ENCODE measurements around the gene SCRT2. TPM values are rescaled to one million over a fixed set of nuclear protein-coding genes. Genes with fewer than 3 reads are reported as not detected.
"Not testable (repeated sequence)": the region's sequence is repeated elsewhere in the genome, so short reads cannot be mapped to it uniquely, and the experiment has no call there.

SCRT2 gene
- polyA plus RNA-seq, 12 donors: 0.03 to 0.18 (median 0.08) TPM; not detected in 9

DNA sequence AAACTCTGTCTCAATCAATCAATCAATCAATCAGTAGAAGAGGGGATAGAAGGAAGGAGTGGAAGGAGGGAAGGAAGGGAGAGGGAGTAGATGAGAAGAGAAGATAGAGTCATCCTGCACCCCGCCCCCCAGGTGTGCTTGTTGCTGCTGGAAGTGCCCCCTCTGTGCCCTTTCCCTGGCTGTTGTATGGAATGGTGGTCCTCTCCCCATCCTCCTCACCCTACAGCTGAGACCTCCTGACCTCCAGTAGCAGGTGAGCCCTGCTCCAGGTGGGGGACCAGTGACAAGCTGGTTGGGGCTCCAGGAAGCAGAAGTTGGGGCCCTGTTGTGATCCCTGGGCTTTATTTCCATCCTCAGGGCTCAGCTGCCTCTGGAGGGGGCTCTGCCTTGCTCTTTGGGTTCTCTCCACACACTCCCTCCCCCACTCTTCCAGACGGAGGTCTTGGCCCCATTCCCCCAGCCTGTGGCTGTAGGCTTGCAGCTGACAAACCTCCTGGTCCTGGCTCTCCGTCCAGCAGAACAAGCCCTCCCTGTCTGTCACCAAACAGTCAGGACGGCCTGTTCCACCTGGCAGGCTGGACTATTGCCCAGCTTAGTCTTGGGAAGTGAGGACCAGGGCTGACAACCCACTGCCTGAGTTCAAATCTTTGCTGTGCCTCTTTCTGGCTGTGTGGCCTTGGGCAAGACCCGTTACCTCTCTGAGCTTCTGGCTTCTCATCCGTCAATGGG is 26.0 kb upstream of the SCRT2 start:
- DNase-seq: no peak

DNA sequence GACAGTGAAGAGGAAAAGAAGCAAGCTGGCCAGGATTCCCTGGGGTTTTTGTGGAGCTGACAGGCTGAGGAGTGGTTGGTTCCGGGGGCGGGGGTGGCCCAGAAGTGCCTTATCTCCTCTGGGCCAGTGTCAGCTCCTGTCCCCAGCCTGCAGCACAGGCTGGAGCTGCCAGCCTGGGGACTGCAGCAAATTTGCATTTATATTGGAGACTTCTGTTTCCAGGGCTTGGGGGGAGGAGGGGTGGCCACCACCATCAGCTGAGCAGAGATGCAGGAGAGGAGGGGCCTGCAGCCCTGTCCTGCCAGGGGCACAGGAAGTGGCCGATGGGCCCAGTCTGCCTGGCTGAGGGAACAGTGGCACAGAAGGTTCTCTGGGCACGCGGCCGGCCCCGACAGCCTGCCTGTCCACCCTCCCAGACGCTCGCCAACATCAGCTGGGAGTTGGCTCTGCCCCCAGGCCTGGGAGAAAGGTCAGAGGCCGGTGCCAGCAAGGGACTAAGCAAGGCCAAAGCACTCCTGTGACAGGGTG is 24.3 kb upstream of the SCRT2 start:
- no peak for DNase-seq

DNA sequence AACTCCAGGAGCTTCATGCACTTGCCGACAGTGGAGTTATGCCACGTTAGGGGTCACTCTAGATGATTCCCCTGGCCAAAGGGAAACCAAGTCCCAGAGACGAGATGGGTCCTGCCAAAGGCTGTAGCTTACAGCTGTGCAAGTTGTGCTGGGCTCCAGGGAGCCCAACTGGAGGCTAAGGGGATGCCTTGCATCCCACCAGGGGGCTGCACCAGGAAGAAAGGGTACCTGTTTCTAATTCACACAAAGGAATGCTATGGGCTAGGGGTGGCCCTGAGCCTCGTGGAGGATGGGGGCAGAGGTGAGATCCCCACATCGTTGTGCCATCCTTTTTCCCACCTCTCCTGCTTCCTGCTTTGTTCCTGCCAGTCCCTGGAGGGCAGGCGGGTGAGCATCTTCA is 23.7 kb upstream of the SCRT2 start:
- DNase-seq: no peak

DNA sequence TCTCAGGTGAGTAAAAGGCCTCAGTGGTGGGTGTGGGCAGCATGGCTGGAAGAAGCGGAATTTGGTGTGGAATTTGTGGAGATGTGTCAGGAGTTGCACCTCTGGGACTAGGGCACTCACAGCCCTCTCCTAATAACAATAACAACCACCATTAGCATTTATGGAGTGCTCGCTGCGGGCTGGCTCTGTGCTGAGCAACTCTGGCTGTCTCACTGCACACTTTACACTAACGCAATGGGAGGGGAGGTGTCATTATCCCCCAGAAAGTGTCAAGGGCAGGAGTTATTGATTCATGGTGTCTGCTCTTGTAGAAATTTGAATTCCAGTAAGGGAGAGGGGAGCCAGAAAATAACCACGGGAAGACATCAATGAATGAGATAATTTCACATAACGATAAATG is 22.7 kb upstream of the SCRT2 start:
- DNase-seq: no peak

DNA sequence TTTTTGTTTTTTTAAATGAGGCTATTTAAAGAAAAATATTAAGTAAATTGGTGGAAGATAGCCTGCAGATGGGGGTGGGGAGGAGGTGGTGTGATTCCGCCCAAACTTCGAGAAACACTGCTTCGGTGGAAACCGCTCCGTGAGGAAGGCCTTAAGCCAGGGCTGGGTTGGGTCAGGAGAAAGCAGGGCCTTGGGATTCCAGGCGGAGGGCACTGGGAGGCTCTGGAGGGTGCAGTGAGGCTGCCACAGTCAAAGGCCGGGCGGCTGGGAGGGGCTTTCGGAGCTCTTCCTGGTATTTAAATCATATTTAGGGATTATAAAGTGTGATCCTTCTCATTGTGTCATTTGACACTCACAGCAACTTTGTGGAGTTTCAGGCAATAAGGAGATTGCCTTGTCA is 22.2 kb upstream of the SCRT2 start:
- no peak for DNase-seq

DNA sequence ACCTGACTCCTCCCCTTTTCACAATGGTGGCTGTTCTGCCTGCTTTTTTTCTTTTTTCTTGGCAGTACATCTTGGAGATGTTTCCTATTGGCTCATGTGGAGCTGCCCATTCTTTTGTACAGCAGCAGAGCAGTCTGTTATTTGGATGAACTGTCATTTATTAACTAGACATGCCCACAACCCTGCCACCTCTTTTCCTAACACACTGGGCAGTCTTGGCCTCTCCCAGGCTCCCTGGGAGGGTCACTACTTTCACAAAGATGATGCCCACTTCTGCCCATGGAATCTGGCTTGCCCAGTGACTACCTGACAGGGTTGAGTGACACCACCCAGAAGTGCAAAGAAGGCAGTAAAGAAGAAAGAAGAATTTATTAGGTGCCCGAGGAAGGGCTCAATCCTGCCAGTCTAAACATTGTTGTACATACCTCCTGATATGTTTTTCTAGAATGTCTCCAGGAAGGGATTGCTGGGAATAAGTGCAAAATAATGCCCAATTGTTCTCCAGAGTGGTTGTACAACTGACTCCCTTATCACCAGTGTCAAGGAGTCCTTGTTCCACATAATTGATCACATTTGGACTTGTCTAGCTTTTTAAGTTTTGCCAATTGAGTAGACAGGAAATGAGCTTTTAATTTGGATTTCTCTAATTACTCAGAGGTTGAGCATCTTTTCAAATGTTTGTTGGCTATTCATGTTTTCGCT is 19.7 kb upstream of the SCRT2 start:
- no peak for DNase-seq

DNA sequence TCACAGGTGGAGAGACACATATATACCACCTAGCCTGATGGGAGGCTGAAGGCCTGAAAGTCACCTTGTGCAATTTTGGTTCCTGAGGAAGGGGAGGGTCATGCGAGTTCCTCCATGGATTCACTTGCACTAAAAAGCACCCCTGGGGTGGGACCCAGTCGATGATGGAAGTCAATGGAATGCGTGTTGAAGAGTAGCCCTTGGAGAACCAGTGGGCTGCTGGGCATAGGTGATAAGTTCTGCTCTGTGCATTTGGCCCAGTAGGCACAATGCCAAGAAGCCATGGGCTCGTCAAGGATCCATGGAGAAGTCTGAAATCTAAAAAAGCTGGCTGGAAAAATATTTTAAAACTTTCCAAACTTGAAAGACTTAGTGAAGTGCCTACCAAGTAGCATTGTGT is 18.9 kb upstream of the SCRT2 start:
- DNase-seq: no peak

DNA sequence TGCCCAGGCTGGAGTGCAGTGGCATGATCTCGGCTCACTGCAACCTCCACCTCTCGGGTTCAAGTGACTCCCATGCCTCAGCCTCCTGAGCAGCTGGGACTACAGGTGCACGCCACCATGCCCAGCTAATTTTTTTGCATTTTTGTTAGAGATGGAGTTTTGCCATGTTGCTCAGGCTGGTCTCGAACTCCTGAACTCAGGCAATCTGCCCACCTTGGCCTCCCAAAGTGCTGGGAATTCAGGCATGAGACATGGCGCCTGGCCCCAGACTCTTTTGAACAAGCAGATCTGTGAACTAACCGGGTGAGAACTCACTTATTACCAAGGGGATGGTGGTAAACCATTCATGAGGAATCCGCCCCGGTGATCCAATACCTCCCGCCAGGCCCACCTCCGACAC is 18.2 kb upstream of the SCRT2 start:
- not testable (repeated sequence) for DNase-seq

DNA sequence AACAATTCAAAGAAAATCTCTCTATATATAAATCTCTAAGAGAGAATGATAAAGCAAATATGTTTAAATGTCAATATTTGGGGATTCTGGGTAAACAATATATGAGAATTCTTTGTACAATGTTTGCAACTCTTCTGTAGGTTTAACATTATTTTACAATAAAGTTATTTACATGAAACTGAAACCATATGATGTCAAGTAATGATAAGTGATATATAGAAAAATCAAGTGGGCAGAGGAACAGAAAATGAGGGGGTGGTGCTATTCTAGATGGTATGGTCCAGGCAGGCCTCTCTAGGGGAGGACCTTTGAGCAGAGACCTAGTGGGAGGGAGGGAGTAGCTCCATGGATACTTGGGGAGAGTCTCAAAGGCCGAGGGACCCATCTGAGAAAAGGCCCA is 16.4 kb upstream of the SCRT2 start:
- no peak for DNase-seq

DNA sequence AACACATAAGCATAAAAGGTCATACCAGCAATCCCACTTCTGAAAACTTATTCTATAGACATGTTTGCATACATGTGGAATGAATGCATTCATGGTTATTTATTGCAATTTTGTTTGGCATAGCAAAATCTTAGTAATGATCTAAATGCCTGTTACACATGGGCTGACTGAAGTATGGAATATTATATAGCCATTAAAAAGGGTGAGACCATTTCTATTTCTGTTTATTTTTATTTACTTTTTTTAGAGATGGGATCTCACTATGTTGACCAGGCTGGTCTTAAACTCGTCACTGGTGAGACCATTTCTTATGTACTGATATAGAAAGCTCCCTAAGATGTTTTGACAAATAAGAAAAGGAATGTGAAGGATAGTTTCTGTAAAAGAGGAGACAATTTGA is 14.3 kb upstream of the SCRT2 start:
- no peak for DNase-seq

DNA sequence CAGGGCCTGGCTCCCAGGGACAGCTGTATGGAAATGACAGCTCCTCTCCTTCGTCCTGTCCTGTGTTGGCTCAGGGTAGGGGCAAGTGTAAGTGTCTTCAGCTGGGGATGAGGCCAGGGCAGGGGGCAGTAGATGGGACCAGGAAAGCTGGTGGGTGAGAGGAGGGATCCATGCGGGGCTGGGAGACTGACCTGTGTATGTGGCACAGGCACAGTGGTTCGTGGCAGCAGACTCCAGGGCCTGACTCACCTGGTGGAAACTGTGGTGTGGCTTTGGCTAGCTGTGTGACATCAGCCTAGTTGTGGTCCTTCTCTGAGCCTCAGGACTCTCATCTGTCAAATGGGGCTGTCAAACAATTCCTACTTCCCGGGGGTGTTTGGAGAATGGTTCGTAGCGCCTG is 13.7 kb upstream of the SCRT2 start:
- no peak for DNase-seq

DNA sequence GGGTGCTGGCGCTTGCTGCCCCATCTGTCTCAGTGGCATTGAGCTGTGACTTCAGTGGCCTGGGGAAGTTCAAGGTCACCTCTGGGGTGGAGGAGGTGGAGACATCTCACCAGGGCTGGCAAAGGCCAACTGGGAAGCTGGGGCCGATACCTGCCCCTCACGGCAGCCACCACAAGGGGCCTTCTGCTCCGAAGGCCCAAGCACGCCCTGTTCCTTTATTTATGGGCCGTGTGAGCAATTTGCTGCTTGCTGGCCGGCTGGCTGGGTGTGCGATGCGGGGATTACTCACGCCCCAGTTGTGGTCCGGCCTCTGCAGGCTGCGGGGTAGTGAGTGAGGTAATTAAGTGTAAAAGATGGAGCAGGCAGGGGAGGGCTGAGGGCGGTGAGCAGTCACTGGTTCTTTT is 13.2 kb upstream of the SCRT2 start:
- no peak for DNase-seq

DNA sequence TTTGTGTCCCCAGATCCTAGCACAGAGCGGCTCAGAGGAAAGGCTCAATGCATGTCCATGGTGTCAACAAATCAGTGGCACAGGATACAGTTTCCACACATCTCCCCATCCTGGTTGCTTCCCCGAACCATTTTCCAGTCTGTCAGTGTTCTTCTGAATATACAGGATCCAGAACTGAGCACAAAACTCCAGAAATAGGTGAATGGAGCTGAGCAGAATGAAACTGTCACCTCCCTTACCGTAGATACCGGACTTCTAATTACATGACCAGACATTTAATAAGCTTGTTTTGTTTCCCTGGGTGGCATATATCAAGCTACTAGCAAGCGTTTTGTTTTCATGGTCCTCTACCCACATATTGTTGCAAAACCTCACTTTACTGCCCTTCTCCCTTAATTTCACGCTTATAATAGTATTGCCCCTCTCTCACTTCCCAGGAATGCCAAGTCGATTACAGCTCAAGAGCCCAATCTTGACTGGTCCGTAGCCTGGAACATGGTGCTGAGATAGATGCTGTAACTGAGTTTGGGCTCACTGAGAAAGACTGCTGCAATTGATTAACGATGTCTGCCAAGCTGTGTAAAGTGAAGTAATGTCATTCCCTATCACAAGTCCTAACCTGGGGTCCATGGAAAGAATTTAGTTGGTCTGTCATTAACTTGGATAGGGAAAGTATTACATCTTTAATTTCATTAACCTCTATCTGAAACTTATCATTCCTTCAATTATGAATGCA is 12.0 kb upstream of the SCRT2 start:
- DNase-seq: no peak

DNA sequence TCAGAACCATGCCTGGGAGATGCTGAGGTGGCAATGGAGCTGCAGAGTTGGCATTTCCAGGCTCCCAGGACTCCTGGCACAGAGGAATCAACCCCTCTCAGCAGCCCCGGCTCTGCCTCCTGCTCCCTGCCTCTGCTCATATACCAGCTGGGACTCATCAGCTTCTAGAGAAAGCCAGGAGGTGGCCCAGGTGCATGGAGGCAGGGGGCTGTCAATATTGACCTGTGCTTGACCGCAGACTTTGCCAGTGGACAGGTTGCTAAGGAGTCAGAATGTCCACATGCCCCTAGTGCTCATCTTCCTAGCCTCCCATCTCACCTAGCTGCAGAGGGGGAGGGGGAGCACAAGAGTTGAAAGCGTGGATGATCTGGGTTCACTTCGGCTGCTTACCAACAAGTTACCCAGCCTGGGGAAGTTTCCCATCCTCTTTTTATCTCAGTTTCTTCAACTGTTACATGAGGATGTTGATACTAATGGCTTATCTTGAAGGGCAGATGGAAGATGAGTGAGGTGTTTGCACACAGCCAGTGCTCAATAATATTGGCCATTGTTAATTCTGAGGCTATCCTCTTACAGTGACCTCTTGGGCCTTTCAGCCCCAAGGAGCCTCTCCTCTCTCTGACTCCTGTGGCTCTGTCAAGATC is 9.2 kb upstream of the SCRT2 start:
- no peak for DNase-seq

DNA sequence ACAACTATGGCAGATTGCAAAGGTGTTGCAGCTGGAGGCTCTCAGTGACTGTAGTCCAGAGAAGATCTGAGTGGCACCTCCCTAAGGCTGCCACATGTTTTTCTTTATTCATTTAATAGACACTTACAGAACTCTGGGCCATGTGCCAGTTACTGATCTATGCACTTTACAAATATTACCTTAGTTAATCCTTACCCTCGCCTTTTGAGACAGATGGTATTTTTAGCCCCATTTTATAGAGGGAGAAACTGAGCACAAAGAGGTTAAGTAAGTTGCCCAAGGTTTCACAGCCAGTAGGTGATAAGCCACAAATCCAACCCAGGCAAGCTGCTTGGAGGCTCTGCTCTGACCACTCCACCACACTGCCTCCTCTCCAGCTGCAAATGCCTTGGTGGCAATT is 6.5 kb upstream of the SCRT2 start:
- no peak for DNase-seq

DNA sequence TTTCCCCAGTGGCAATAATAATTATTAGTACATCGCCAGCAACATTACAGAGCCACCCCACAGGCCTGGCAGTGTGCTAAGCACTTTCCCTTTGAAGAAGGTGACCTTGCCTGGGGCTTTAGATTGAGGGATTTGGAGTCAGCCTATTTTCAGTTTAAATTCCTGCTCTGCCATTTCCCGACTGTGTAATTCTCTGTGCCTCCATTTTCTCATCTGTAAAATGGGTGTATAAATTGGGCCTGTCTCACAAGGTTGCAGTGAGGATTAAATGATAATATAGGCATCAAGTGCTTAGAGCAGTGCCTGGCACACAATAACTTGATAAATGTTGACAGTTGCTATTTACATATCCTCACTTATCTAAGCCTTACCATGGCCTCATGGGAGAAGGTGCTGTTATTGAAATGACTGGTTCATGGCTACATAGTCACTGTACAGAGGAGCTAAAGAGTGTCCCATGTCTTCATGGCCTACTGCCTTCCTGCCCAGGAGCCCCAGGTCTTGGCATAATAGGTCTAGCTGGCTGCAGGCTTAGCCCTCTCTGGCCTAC is 5.1 kb upstream of the SCRT2 start:
- DNase-seq: no peak

DNA sequence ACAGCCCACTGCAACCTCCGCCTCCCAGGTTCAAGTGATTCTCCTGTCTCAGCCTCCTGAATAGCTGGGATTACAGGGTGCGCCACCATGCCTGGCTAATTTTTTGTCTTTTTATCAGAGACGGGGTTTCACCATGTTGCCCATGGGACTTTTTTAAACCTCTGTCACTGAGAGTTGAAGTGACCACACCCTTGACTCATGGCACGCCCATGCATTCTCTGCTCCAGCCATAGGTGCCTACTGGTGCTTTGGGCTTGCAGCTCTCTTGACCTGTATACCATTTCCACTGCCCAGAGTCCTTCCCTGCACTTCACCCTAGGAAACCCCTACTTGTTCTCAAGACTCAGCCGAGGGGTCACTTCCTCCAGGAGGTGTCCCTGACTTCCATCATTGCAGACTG is 2.4 kb upstream of the SCRT2 start:
- no peak for DNase-seq

DNA sequence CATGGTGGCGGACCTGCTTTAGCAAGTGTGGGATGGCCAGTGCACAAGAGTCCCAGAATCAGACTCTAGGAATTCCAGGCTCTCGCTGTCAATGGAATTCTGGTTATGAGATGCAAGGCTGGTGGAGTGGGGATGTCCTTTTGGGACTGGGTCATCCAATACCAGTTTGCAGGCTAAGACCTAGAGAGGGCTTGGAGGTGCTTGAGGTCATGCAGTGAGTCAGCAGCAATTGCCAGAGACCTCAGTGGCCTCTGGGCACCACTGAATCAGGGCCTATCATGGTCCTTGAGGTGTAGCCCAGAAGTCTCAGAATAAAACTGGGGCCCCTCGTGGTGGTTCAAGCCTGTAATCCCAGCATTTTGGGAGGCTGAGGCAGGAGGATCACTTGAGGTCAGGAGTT is 1.4 kb upstream of the SCRT2 start:
- no peak for DNase-seq

DNA sequence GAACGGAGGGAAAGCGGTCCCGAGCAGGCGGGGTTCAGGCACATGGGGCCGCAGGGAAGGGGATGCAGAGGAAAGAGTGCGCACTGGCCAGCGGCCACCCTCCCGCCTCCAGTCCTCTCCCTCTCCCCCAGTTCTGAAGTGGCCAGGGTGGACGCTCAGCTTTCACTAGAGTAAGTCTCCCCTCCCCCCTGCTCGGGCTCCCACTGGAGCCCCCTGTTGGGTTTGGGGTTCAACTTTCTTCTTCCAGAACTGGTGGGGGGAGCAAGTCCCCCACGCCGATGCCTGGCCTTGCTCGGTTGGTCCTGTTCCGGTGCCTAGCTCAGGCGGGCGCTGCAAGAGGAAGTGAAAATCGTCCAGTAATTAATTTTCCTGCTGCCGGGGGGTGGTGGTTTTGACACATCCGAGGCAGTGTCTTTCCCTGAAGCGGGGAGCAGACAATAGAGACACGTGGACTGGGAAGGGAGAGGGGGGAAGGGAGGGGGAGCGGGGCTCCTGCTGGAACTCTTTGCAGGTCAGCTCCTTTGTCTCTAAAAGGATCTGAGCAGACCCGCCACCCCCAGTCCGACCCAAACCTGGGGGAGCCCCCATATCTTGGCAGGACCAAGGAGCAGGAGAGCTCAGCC is 824 bp upstream of the SCRT2 start:
- DNase-seq: no peak

DNA sequence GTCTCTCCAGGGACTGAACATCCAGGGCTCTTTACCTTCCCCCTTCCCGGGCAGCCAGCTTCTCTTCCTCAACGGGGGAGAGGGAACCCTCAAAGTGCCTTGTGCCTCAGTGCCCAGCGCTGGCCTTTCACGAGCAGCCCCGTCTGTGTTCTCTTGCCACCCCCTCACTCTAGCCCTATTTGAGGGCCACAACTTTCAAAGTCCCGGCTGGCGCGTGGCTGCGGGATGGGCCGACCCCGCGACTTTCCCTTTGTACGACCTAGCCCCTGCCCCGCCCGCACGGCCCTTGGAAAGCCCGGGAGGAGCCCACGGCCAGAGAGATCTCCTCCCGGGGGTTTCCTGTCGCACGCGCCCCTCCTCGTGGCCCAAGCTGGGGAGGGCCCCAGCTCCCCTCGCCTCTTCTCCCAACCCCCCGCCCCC is 559 bp downstream of the SCRT2 start:
- no peak for DNase-seq

DNA sequence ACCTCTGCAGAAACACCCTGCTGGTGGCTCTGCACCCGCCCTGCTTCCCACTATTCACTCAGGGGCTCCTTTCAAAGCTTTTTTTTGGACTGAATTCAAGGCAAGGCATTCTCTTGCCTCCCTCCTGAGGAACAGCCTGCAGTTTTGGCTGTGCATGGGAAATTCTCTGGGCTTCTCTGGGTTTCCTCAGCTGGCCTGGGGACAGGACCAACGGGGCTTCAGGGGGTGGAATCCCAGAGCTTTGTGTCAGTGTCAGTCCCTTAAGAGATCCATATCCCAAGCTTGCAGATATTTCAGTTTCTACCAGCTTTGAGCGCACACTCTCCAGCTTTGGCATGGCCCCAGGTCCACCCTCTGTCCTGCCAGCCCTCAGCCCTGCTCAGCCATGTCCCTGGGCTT is 2.0 kb downstream of the SCRT2 start:
- no peak for DNase-seq

All from muscle of arm (tissue), 12 donors.